ENCODE data around the gene GINS1.
"Not testable (repeated sequence)": the region's sequence is repeated elsewhere in the genome, so short reads cannot be mapped to it uniquely, and the experiment has no call there.

The GINS1 gene

GRCh38 chr20:25453035-25453810 is 45.8 kb downstream of the GINS1 start:
- DNase-seq (ENCODE audit: low read depth in 2 of 2): no peak

- no peak for DNase-seq (ENCODE audit: low read depth in 2 of 2)
These were observed 46.9 kb downstream of the GINS1 start for GRCh38 chr20:25454153-25454900.

GRCh38 chr20:25457886-25458680 is 50.6 kb downstream of the GINS1 start:
- DNase-seq (ENCODE audit: low read depth in 2 of 2): no peak

- no peak for DNase-seq (ENCODE audit: low read depth in 2 of 2)
These were observed 51.8 kb downstream of the GINS1 start for GRCh38 chr20:25459111-25459830.

GRCh38 chr20:25459916-25460535 is 52.6 kb downstream of the GINS1 start:
- no peak for DNase-seq (ENCODE audit: low read depth in 2 of 2)

- DNase-seq (ENCODE audit: low read depth in 2 of 2): no peak
These were observed 53.2 kb downstream of the GINS1 start for GRCh38 chr20:25460566-25461280.

- no peak for DNase-seq (ENCODE audit: low read depth in 2 of 2)
These were observed 53.8 kb downstream of the GINS1 start for GRCh38 chr20:25461281-25461650.

- DNase-seq (ENCODE audit: low read depth in 2 of 2): no peak
These were observed 54.5 kb downstream of the GINS1 start for GRCh38 chr20:25461786-25462545.

GRCh38 chr20:25464501-25465242 is 57.2 kb downstream of the GINS1 start:
- DNase-seq (ENCODE audit: low read depth in 2 of 2): no peak

GRCh38 chr20:25465243-25466135 is 58.0 kb downstream of the GINS1 start:
- no peak for DNase-seq (ENCODE audit: low read depth in 2 of 2)

- no peak for DNase-seq (ENCODE audit: low read depth in 2 of 2)
These were observed 59.4 kb downstream of the GINS1 start for GRCh38 chr20:25466846-25467245.

GRCh38 chr20:25467441-25467840 is 60.0 kb downstream of the GINS1 start:
- DNase-seq (ENCODE audit: low read depth in 2 of 2): no peak

- DNase-seq (ENCODE audit: low read depth in 2 of 2): no peak
These were observed 60.9 kb downstream of the GINS1 start for GRCh38 chr20:25468126-25469075.

- no peak for DNase-seq (ENCODE audit: low read depth in 2 of 2)
These were observed 62.1 kb downstream of the GINS1 start for GRCh38 chr20:25469558-25469957.

GRCh38 chr20:25470045-25470444 is 62.6 kb downstream of the GINS1 start:
- peak in 1 of 2 donors; percentile 4 for DNase-seq (ENCODE audit: low read depth in 2 of 2)

GRCh38 chr20:25471020-25471419 is 63.5 kb downstream of the GINS1 start:
- DNase-seq (ENCODE audit: low read depth in 2 of 2): no peak

- not testable (repeated sequence) for DNase-seq (ENCODE audit: low read depth in 2 of 2)
These were observed 65.8 kb downstream of the GINS1 start for GRCh38 chr20:25473297-25473696.
